Naive B cell (primary cell): ENCODE data around the gene CDH9. TPM values are rescaled to one million over a fixed set of nuclear protein-coding genes. Genes with fewer than 3 reads are reported as not detected.

ENCODE experiments used
- ATAC-seq, 2 donors: fragments of 150-1000 bp; cut with Tn5 transposase; 2 replicates each; pipeline ENCODE4 v1.10.0; 2021; ENCODE audit warnings: low read depth in 2 of 2, mild to moderate bottlenecking in 2 of 2, moderate library complexity in 2 of 2
- DNase-seq: peaks from one replicate; pipeline ENCODE4 v3.0.0; 2022
- H3K27ac Mint-ChIP-seq, 6 donors: one replicate each; pipeline ENCODE4 v1.8.0; 2020 to 2022; ENCODE audit warnings: mild to moderate bottlenecking in 6 of 6, mixed read lengths in 6 of 6, moderate library complexity in 5 of 6, inconsistent platforms in 2 of 6
- H3K27me3 Mint-ChIP-seq, 3 donors: one replicate each; pipeline ENCODE4 v1.8.0; 2021 to 2022; ENCODE audit warnings: mixed read lengths in 3 of 3, mild to moderate bottlenecking in 1 of 3
- H3K36me3 Mint-ChIP-seq, 2 donors: one replicate each; pipeline ENCODE4 v1.8.0; 2020 to 2022; ENCODE audit warnings: mixed read lengths in 2 of 2, inconsistent platforms in 1 of 2, mild to moderate bottlenecking in 1 of 2
- H3K4me1 Mint-ChIP-seq, 3 donors: one replicate each; pipeline ENCODE4 v1.8.0; 2020 to 2022; ENCODE audit warnings: mixed read lengths in 3 of 3, inconsistent platforms in 1 of 3, mild to moderate bottlenecking in 1 of 3, moderate library complexity in 1 of 3
- H3K4me3 Mint-ChIP-seq, 8 donors: one replicate each; pipeline ENCODE4 v1.8.0; 2020 to 2022; ENCODE audit warnings: mild to moderate bottlenecking in 8 of 8, mixed read lengths in 8 of 8, moderate library complexity in 8 of 8, inconsistent platforms in 2 of 8
- H3K9me3 Mint-ChIP-seq, 7 donors: one replicate each; pipeline ENCODE4 v1.8.0; 2020 to 2022; ENCODE audit warnings: mixed read lengths in 7 of 7, mild to moderate bottlenecking in 5 of 7, inconsistent platforms in 2 of 7, moderate library complexity in 1 of 7
- polyA plus RNA-seq, 6 donors: library from polyadenylated mRNA; unstranded; fragments of 300-500 nt; fragmentation: Illumina TruSeq; gene quantifications; one replicate each; pipeline ENCODE4 v1.2.3, GENCODE V29; 2021; ENCODE audit warnings: low read depth in 6 of 6

The CDH9 gene
- polyA plus RNA-seq, 6 donors from 2014 or later, result not detected

DNA sequence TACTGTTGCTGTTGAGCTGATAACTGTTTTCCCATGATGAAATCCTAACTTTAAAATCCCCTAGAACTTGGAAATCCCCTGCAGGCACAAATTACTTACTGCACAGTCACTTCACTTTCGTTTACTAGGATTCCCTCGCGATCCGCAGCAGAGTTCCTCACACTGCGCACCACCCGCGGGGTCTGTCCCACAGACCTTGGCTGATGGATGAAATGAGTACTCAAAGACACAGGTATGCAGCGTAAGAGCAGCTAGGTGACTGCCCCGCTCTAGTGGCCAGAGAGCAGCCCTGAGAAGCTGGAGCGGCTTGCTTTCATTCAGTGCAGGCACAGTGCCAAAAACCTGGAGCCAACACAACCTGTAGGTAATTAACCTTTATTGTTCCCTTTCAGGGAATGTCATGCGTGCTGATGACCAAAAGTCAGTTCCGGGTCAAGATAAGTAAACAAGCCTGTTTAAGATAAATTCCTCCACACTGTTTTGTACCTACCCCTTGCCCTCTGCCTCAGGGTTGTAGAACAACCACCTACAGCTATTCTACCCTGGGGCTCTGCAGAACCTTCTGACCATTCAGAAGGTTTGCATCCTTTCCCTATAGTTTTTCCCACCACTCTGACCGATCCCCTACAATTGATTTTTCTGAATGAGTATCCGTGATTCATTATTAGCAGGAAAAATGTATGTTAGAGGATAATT lies 191.2 kb downstream of the CDH9 start:
- H3K27me3 Mint-ChIP-seq, result no peaks in the 10 kb centered on the region
- H3K4me1 Mint-ChIP-seq, result no peaks in the 10 kb centered on the region
- H3K36me3 Mint-ChIP-seq, result no peaks in the 10 kb centered on the region
- no peak overlapping the region for H3K27ac Mint-ChIP-seq
- ATAC-seq (no peak), DNase-seq (no peak)
- H3K4me3 Mint-ChIP-seq, result no peak overlapping the region
- H3K9me3 Mint-ChIP-seq, result peaks cover 0 to 14% (median 9%) of the 10 kb centered on the region in 7 donors

DNA sequence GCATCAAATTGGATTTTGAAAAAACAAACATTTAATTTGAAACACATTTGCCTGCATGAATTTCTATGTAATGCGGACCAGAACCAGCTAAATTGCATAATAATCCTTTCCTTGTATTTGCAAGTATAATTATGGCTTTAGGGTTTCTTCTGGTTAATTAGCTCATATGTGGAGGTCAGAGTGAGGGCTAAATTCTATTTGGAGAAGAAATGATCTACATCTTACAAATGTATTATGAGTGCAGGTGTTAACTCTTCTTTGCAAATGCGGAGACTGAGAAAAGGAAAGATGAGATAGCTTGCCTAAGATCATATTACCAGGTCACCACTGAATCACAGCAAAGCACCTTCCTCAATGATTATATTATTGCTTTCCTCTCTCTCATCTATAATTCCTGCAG lies 194.7 kb downstream of the CDH9 start:
- no peaks in the 10 kb centered on the region for H3K4me1 Mint-ChIP-seq
- H3K4me3 Mint-ChIP-seq, result no peak overlapping the region
- no peak overlapping the region for H3K27ac Mint-ChIP-seq
- ATAC-seq (no peak), DNase-seq (no peak)
- H3K27me3 Mint-ChIP-seq, result no peaks in the 10 kb centered on the region
- peaks cover 0 to 10% (median 6%) of the 10 kb centered on the region in 7 donors for H3K9me3 Mint-ChIP-seq
- no peaks in the 10 kb centered on the region for H3K36me3 Mint-ChIP-seq

DNA sequence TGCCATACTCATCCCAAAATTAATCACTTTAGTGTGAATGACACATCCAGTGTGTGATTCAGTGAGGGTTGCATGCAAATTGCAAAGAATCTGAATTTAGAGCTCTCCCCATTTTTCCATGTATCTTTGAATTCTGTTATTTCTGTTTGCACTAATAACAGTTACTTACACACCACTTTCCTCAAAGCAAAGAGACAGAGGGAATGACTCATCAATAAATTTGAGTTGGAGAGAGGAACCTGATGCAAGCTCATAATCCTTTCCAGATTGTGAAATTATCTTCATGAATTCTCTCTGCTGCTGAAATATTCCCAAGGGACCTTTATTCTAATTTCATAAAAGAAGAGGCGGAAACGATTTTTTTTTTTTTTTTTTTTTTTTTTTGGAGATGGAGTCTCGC lies 204.8 kb downstream of the CDH9 start:
- Mint-ChIP-seq H3K27ac (no peak overlapping the region), H3K4me3 (no peak overlapping the region), H3K36me3 (no peaks in the 10 kb centered on the region), H3K9me3 (peaks cover 0 to 26% (median 5%) of the 10 kb centered on the region in 7 donors), H3K4me1 (no peaks in the 10 kb centered on the region), H3K27me3 (no peaks in the 10 kb centered on the region)
- no peak for DNase-seq
- ATAC-seq, result no peak
